DOHH2 (cell line): Measurements from ENCODE around the gene P4HA2.

Experiments
- H3F3A ChIP-seq: fragments of 200-600 bp; sonication (generic), shearing (Covaris generic); 2 replicates; pipeline ENCODE4 v1.6.0; 2016; ENCODE audit warnings: antibody characterized with exemption, mild to moderate bottlenecking; ENCODE audit not compliant: control insufficient read depth, insufficient read depth
- H3K27ac ChIP-seq: fragments of 200-600 bp; sonication (generic); 2 replicates; pipeline ENCODE4 v1.5.1; 2014; ENCODE audit warnings: low read depth, mild to moderate bottlenecking, low read length, moderate library complexity
- H3K27me3 ChIP-seq: fragments of 200-600 bp; sonication (generic); 2 replicates; pipeline ENCODE4 v1.6.1; 2014; ENCODE audit warnings: mild to moderate bottlenecking, low read length, mixed read lengths; ENCODE audit not compliant: control insufficient read depth
- H3K36me3 ChIP-seq: fragments of 200-600 bp; sonication (generic); 2 replicates; pipeline ENCODE4 v1.6.1; 2014; ENCODE audit warnings: mild to moderate bottlenecking, low read length, moderate library complexity, mixed read lengths; ENCODE audit not compliant: control insufficient read depth
- H3K4me1 ChIP-seq: fragments of 200-600 bp; sonication (generic); 2 replicates; pipeline ENCODE4 v1.6.1; 2014; ENCODE audit warnings: mild to moderate bottlenecking, low read length, mixed read lengths; ENCODE audit not compliant: control insufficient read depth
- H3K4me2 ChIP-seq: fragments of 200-600 bp; sonication (generic); 2 replicates; pipeline ENCODE4 v1.6.0; 2014; ENCODE audit warnings: mild to moderate bottlenecking, low read length, moderate library complexity
- H3K4me3 ChIP-seq: fragments of 200-600 bp; sonication (generic); 2 replicates; pipeline ENCODE4 v1.5.1; 2014; ENCODE audit warnings: mild to moderate bottlenecking, low read length, mixed read lengths
- H3K79me2 ChIP-seq: fragments of 200-600 bp; sonication (generic); 2 replicates; pipeline ENCODE4 v1.6.1; 2014; ENCODE audit warnings: mild to moderate bottlenecking, low read length, mixed read lengths; ENCODE audit not compliant: control insufficient read depth
- H3K9me2 ChIP-seq: fragments of 200-600 bp; sonication (generic); replicated peaks from 2 replicates; pipeline ENCODE4 v1.6.1; 2014; ENCODE audit warnings: mild to moderate bottlenecking, low read length, mixed read lengths; ENCODE audit not compliant: control insufficient read depth
- H3K9me3 ChIP-seq: fragments of 200-600 bp; sonication (generic); 2 replicates; pipeline ENCODE4 v1.6.1; 2014; ENCODE audit warnings: antibody characterized with exemption, low read length, mixed read lengths; ENCODE audit not compliant: control insufficient read depth, insufficient read depth
- H4K20me1 ChIP-seq: fragments of 200-600 bp; sonication (generic); 2 replicates; pipeline ENCODE4 v1.6.0; 2014; ENCODE audit warnings: low read depth, mild to moderate bottlenecking, antibody characterized with exemption, low read length, moderate library complexity; ENCODE audit not compliant: control insufficient read depth, insufficient read depth
- EZH2phosphoT487 ChIP-seq: fragments of 200-600 bp; sonication (generic); IDR thresholded peaks from 2 replicates; pipeline ENCODE4 v1.6.1; 2017; ENCODE audit warnings: borderline replicate concordance, mild to moderate bottlenecking, antibody characterized with exemption, low read length, moderate library complexity, mixed read lengths
- TF ChIP-seq, protein P1 (sequence below): fragments of 200-600 bp; sonication (generic); IDR thresholded peaks from one replicate; pipeline ENCODE4 v1.5.1; 2014; ENCODE audit warnings: antibody characterized with exemption, mild to moderate bottlenecking, low read depth, low read length; ENCODE audit not compliant: poor library complexity, severe bottlenecking

The P4HA2 gene

GRCh38 chr5:132267166-132267739, 39.6 kb upstream of the P4HA2 start:
- Histone ChIP-seq H3K27me3 (peaks cover 8% of the 10 kb centered on the region), H3K4me3 (no peak overlapping the region), H3K27ac (no peak overlapping the region), H3K4me1 (no peaks in the 10 kb centered on the region), H3K4me2 (no peak overlapping the region), H3K36me3 (no peaks in the 10 kb centered on the region), H3K9me2 (no peaks in the 10 kb centered on the region), H4K20me1 (no peaks in the 10 kb centered on the region), H3K9me3 (no peaks in the 10 kb centered on the region), H3K79me2 (no peaks in the 10 kb centered on the region), H3F3A (no peaks in the 10 kb centered on the region)
- TF ChIP-seq, protein P1, sequence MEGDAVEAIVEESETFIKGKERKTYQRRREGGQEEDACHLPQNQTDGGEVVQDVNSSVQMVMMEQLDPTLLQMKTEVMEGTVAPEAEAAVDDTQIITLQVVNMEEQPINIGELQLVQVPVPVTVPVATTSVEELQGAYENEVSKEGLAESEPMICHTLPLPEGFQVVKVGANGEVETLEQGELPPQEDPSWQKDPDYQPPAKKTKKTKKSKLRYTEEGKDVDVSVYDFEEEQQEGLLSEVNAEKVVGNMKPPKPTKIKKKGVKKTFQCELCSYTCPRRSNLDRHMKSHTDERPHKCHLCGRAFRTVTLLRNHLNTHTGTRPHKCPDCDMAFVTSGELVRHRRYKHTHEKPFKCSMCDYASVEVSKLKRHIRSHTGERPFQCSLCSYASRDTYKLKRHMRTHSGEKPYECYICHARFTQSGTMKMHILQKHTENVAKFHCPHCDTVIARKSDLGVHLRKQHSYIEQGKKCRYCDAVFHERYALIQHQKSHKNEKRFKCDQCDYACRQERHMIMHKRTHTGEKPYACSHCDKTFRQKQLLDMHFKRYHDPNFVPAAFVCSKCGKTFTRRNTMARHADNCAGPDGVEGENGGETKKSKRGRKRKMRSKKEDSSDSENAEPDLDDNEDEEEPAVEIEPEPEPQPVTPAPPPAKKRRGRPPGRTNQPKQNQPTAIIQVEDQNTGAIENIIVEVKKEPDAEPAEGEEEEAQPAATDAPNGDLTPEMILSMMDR = no peak
- TF ChIP-seq EZH2phosphoT487 = no peak

- Histone ChIP-seq H3K4me2 (no peak overlapping the region), H3K9me3 (no peaks in the 10 kb centered on the region), H3K4me1 (no peaks in the 10 kb centered on the region), H3K27ac (no peak overlapping the region), H3K36me3 (no peaks in the 10 kb centered on the region), H3K27me3 (peaks cover 8% of the 10 kb centered on the region), H4K20me1 (no peaks in the 10 kb centered on the region), H3K4me3 (no peak overlapping the region), H3F3A (no peaks in the 10 kb centered on the region), H3K79me2 (no peaks in the 10 kb centered on the region), H3K9me2 (no peaks in the 10 kb centered on the region)
- TF ChIP-seq, protein P1 = no peak
- TF ChIP-seq EZH2phosphoT487 = no peak
Measured at GRCh38 chr5:132266836-132267160, 39.1 kb upstream of the P4HA2 start.

DNA sequence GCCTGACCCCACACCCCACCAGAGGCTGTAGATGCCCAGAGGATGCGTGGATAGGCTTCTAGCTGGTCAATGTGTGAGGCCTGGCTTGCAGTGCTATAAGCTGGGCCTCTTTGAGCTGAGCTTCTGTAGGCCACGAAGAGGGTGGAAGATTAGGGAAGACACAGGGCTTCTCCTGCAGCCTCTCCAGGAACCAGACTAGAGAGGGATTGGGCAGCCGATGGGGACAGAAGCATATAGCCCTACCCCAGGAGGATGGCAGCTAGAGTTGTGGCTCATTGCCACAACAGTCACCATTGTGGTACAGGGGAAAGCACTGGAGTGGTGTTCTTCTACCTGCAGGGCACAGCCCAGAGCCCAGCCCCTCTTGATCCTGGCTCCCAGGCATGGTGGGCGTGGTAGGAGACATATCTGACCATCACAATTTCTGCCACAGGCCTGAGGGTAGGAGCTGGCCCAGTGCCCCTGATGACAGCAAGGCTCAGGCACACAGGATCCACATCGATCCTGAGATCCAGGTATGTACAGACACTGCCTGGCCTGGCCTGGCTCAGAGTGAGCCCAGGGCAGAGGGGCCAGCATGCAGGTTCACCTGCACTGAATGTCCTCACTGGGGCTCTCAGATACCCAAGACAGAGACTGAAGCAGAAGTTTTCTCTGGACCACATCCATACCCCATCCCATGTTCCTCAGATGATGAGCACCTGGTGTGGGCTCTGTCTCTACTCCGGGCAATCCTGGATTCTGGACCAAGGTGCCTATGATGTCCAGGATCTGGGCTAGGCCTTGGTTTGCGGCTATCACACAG, 38.6 kb upstream of the P4HA2 start:
- no peaks in the 10 kb centered on the region for H3K36me3 ChIP-seq
- H3K9me2 ChIP-seq = no peaks in the 10 kb centered on the region
- no peaks in the 10 kb centered on the region for H4K20me1 ChIP-seq
- TF ChIP-seq, protein P1 = no peak
- no peak for TF ChIP-seq EZH2phosphoT487
- no peak overlapping the region for H3K27ac ChIP-seq
- no peaks in the 10 kb centered on the region for H3F3A ChIP-seq
- H3K9me3 ChIP-seq = no peaks in the 10 kb centered on the region
- no peaks in the 10 kb centered on the region for H3K79me2 ChIP-seq
- no peak overlapping the region for H3K4me2 ChIP-seq
- H3K27me3 ChIP-seq = peaks cover 8% of the 10 kb centered on the region
- H3K4me1 ChIP-seq = no peaks in the 10 kb centered on the region
- no peak overlapping the region for H3K4me3 ChIP-seq
